IPS DF 4.7 (cell line): ENCODE results near the gene FRRS1L.

Experiments
- DNase-seq: peaks from one replicate; pipeline ENCODE4 v3.0.0-alpha.2; 2013; ENCODE audit warnings: low spot score; ENCODE audit errors: extremely low read depth

FRRS1L gene

DNA sequence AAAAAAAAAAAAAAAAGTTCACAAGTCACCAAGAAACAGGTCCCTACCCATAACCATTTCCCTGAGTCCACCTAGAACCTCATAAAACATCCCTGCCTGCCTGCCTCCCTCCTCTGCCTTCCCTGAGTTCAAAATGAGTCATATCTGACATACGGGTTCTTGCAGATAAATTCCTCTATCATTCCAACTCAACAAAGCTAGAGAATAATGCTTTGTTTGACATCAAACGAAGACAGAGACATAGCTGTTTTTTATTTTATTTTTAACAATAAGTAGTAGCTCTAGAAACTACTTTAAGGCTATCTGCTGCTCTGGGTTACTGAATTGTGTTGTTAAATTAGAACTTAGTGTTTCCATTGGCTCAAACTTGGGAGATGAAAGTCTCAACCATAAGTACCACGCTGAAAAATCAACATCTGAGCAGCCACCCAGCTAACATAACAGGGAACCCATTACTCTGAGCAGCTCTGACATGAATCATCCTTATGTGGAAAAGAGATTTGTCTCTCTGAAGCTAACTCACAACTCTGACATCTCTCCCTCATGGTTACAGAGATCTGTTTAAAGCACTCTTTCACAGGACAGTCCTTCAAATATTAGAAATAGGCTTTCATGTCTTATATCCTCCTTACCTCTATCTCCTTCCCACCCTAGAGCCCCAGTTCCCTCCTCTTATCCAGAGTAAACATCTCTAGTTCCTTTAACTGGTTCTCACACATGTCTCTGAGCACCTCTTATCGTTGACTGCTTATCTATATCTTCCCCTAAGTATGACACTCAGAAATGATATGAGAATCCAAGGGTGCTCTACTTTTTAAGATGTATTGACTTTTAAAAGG is 59.4 kb downstream of the FRRS1L start:
- no peak for DNase-seq

DNA sequence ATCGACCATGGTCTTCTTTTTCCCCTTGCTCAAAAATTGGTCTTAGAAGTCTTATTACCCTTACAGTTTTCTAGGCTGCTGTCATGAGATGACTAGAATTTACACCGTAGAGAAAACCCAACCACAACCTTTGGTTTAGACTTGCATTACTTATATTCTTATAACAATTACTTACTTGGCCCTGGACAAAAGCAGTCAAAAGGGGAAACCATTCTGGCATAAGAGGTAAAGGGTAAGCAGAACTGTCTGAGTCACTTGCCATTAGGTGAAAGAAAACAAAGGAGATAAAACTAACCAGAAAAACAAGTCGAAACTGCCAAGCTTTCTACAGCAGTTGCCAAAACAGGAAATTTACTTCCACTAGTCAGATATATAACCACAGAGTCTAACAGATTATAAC is 65.2 kb downstream of the FRRS1L start:
- DNase-seq: no peak

DNA sequence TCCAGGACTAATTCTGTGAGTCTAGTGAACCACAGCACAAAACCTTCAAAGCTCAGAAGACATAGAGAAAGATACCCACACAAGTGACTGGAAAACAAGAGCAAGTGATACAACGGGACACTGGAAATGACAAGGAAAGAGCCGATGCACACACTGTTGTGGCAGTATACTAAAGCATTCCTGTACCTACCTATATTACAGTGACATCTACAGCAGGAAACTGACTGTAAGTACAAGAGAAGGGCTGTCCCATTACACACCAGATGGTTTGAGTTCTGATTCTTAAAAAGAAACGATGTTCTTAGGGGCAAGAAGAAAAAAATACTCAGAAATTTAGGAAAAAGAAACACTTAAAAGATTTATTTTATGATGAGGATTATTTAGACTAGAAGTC is 65.8 kb downstream of the FRRS1L start:
- no peak for DNase-seq

DNA sequence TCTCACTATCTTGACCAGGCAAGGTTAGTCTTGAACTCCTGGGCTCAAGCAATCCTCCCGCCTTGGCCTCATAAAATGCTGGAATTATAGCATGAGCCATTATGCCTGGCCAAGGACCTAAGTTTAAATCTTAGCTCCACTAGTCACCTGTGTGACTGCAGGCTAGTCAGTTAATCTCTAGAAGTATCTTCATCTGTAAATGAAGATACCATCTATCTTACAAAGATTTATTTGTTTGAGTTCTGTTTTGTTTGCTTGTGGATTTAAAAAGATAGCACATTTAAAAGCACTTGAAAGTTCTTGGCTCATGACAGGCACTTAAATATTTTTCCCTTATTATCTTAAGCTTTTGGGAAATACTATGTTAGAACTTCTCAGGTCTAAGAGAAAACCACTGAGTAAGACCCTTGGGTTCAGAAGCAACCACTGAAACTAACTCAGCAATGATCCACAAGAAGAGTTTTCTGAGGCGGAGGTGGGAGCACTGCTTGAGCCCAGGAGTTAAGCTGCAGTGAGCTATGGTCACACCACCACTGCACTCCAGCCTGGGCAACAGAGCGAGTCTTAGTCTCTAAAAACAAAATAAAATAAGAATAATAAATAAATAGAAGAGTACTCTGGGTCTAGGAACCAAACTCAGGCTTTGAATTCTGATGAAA is 66.4 kb downstream of the FRRS1L start:
- no peak for DNase-seq

DNA sequence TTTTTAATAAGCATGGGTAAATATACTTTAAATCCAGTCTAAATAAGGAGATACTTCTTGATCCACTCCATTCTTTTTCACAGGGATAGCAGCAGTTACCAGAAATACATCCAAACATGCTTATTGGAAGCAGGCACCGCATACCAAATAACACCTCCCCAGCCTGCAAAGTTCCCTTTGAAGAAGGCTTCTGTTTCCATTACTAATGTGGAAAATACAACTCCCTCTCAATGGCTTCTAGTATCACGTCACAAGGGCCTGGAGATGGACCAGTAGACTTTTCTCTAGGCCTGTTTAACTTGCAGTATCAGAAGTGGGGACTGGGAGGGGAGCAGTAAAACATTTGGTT is 68.1 kb downstream of the FRRS1L start:
- no peak for DNase-seq

DNA sequence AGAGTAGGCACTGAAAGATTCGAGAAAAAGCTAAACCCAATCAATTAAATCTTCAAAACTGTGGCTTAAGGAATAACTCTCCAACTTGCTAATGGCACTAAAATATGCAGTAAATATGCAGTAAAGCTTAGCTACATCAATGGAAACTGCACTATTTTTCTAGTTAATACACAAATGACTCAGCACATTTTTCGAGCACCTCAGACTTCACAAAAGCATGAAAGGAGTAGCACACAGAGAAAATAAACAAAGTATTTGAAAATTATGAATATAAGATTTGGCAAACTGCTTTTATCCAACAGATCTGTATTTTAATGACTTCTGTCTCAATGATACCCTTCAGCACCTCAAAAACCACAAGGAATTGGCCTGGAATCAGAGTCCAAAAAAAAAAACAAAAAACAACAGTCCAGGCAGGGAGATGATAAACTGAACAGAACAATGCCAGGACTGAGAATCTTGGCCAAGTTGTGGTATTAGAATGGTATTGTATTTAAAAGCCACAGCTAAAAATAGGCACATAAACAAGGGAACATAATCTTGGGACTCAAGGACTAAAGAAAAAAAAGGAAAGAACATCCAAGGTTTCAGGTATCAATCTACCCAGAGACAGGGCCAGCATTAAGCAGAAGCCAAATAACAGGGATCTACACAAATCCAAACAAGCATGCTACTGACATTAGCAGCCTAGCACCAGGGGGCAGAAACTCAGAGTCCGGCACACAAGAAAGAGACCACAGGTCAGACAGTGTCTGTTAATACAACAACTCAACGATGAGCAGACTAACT is 68.7 kb downstream of the FRRS1L start:
- no peak for DNase-seq

DNA sequence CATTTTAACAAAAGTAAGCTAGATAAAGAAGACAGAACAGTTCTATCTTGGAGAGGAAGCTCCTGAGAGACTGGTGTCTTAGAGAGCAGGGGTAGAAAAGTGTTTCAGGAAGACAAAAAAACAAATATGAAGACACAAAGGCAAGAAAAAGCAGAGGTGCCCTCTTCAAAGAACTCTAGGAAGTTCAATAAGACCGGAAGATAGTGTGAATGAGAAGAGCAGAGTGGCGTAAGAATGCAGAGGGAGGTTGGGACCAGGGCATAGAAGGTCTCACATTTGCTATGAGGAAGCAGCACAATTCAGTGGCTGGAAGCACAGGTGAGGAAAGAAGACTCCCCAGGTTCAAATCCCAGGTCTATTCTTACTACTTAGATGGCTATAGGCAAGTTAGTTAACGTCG is 69.9 kb downstream of the FRRS1L start:
- no peak for DNase-seq

DNA sequence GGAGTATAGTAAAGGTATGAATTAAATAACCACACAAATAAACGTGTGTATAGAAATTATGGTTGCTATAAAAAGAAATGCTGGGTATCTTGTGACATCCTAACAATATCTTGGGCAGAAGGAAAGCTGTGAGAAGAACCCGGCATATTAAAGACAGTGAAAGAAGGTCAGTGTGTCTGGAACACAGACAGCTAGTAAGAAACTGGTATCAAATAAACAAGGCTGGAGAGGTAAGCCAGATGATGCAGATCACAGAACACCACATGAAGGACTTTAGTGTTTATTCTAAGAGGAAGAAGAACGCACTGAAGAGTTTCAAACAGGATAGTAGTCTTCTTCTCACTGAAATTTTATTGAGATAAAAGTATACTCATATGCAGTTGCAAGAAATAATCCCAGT is 71.7 kb downstream of the FRRS1L start:
- no peak for DNase-seq

DNA sequence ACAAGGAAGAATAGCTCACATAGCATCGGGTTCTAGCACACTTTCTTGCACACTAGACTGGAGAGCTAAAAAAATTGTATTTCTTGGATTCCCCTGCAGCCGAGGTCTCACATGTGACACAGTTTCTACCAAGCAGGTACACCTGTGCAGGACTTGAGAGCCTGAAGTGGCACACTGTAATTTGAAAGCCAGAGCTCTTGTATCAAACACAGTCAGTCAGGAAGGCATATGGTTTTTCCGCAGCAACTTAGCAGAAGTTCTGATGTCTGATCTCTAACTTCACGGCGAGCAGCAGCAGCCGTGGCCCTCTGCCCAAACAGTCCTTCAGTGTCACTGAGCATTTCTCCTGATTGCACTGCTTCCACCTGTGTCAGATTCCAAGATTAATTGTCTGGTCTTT is 72.8 kb downstream of the FRRS1L start:
- no peak for DNase-seq

DNA sequence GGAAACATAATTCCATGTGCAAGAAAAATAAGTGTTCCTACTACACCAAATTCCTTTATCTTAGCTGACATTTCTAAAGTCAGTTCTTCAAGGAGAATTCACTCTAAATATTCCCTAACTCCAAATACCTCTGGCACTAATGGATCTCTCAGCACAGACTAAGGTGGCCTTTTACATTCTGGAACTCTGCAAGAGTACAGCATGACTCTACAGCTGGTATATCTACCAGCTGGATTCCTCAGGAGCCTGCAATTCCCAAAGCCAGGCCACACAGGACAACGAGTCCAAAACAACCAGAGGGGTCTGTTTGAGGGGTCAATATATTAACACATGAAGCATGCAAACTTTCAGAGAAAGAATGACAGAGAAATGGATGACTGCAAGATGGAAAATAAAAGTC is 74.5 kb downstream of the FRRS1L start:
- DNase-seq: no peak

DNA sequence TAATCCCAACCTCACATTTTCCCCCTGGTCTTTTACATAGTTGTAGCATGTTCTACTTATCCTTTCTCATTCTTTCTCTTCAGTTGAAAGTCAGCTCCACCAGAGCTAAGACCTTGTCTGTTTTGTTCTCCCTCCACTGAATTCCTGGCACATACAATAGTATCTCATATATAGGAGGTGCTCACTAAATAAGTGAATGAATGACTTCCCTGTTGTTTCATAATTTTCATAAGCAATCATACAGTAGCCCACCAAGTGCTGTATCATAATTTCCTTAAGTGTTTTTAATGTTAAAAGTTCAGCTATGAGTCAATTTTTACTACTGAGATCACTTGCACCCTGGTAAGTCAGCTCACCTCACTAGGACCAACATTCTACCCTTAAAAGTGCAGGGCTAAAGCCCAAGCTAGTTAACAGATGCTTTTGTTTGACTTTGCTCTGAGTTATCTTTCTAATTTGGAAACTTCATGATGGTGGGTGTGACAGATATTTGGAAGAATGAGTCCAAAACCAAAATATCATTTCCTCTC is 74.9 kb downstream of the FRRS1L start:
- DNase-seq: no peak

DNA sequence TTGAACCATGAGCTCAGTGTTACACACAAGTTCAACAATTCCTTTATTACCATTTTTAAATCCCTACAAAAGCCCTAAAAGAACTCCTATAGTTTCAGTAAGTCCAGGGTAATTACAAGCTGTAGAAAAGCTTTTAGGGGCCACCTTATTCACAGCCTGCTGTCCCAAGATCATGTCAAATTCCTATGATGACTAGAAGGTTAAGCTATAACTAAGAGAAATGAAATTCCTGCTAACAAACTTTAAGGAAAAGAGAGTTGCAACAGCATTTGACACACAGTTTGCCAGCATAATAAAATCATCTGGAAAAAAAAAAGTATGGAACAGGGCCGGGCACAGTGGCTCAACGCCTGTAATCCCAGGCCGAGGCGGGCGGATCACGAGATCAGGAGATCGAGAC is 78.8 kb downstream of the FRRS1L start:
- DNase-seq: no peak

DNA sequence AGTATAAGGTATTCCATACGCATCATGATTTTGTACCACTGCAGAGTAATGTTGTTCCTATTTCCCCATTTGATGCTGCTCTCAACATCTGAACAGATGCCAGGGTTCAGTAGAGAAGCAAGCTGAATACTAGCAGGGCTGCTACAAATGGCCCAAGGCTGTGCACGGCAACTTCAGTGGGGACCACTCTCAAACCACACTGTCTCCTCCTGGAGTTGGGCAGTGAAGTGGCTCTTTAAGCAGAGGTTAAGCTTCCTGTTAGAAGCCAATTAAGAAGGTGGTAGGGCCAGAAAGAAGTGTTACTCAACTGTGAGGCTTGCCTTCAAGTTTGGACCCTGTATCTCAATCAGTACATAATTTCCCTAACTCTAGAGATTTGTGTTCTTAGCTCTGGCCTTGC is 79.3 kb downstream of the FRRS1L start:
- DNase-seq: no peak

DNA sequence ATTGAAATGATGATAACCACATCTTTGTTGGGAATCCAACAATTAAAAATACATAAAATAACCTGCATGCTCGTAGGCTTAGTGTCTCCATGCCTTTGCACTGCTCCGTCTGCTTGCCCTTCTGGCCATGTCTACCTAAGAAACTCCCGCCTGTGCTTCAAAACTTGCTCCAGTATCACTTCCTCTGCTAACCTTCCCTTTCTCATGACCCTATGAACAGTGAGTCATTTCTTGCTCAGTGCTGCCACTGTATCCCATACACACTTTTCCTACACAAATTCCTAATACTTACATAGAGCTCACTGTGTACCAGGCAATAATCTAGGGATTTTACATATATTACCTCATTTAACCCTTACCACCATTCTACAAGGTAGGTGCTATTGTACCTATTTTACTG is 80.8 kb downstream of the FRRS1L start:
- no peak for DNase-seq

DNA sequence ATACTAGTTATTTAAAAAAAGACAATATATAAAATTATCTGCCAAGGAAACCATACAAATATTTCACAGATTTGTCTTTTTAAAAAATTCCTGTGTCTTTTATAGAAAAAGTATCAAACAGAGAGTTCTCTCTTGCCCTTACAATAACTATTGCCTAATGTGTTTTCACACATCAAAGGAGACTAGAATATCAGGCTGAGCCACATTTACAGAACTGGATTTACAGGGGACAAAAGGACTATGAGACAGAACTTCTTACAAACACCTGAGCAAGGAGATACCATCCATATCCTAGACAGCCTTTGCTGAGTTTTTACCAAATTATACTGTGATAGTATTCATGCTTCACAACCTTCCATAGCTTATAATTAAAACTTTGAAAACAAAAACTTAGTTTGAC is 81.5 kb downstream of the FRRS1L start:
- DNase-seq: no peak

DNA sequence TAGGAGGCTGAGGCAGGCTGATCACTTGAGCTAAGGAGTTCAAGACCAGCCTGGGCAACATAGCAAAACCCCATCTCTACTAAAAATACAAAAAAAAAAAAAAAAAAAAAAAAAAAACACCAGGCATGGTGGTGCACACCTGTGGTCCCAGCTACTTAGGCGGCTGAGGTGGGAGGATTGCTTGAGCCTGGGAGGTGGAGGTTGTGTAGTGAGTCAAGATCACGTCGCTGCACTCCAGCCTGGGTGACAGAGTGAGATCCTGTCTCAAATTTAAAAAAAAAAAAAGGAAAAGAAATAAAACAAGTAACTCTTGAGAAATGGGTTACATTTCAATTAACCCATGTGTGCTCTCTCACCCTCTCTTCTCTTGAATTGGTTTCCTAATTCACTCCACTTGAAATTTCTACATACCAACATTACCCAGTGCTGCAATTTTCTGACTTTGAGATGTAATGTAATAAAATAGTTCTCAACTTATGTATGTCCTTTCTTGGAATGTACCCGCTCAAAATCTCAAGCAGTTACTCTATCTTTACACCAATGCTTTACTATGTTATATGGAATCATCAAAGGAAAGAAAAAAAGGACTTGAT is 83.1 kb downstream of the FRRS1L start:
- no peak for DNase-seq

DNA sequence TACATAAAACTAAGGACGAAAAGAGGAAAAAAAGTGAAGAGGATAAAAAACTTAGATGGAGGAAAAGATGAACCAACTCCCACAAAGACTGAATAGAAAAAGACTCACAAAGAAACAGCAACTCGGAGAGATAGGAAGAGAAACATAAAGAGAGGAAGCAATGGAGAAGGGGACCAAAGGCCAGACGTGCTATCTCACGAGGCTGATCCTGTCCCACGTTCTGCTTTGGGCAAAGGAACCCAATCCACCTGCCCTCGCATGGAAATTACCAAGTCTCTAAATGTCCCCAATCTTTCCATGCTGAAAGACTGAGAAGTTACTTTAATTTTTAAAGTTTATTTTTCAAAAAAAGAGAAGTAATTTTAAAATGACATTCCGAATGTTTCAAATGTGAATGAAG is 83.9 kb downstream of the FRRS1L start:
- no peak for DNase-seq

DNA sequence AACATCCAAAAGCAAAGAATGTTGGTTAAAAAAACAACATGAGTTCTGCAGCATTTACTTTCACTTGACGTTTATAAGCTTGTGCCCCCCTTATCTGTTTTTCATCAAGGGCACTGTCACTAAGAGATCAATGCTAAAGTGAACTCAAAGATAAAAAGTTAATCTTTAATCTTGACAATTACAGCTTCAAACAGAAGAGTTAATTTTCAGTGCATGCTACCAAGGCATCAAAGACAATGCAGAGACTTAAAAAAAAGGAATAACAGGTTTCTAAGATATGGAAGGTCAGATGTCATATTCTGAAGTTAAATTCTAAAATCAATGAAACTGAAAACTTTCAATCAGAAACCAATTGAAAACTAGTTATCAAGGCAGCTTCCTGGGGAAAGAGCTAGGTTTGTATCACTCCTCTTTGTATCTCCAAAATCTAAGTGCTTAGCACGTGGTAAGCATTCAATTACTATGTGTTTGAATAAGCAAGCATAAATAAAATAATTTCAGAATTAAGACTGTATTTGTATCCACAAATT is 84.9 kb downstream of the FRRS1L start:
- no peak for DNase-seq
